Chondrocyte (in vitro differentiated cells): Measurements from ENCODE around the gene NMNAT1. TPM values are rescaled to one million over a fixed set of nuclear protein-coding genes. Genes with fewer than 3 reads are reported as not detected.
"Not testable (repeated sequence)": the region's sequence is repeated elsewhere in the genome, so short reads cannot be mapped to it uniquely, and the experiment has no call there.

Experiments used
- DNase-seq: peaks from one replicate; pipeline ENCODE4 v3.0.0; 2021; ENCODE audit warnings: mixed read lengths, low spot score
- H3K27ac Mint-ChIP-seq: one replicate; pipeline ENCODE4 v1.8.0; 2021; ENCODE audit warnings: mild to moderate bottlenecking, moderate library complexity, mixed read lengths; ENCODE audit not compliant: unreplicated experiment
- H3K27me3 Mint-ChIP-seq: 2 replicates; pipeline ENCODE4 v1.8.0; 2021; ENCODE audit warnings: low read depth, mixed read lengths
- H3K36me3 Mint-ChIP-seq: 2 replicates; pipeline ENCODE4 v1.8.0; 2021; ENCODE audit warnings: low read depth, mixed read lengths
- H3K4me1 Mint-ChIP-seq: 2 replicates; pipeline ENCODE4 v1.8.0; 2021; ENCODE audit warnings: low read depth, mild to moderate bottlenecking, mixed read lengths
- H3K4me3 Mint-ChIP-seq: one replicate; pipeline ENCODE4 v1.8.0; 2021; ENCODE audit warnings: mild to moderate bottlenecking, moderate library complexity, mixed read lengths; ENCODE audit not compliant: unreplicated experiment
- H3K9me3 Mint-ChIP-seq: 2 replicates; pipeline ENCODE4 v1.8.0; 2021; ENCODE audit warnings: low read depth, mixed read lengths
- CTCF ChIP-seq: fragments of 200-600 bp; sonication (generic); IDR thresholded peaks from 2 replicates; pipeline ENCODE4 v1.5.0; 2021; ENCODE audit warnings: antibody characterized with exemption, mild to moderate bottlenecking, moderate library complexity
- total RNA-seq: library from RNA; stranded (reverse); gene quantifications from 3 replicates; pipeline ENCODE4 v1.2.1, GENCODE V29; 2021

NMNAT1 gene
- total RNA-seq, 1 donor from 2014 or later: 13.8 TPM

- Mint-ChIP-seq H3K27me3 (no peaks in the 10 kb centered on the region), H3K36me3 (no peaks in the 10 kb centered on the region), H3K9me3 (no peaks in the 10 kb centered on the region), H3K4me3 (no peak overlapping the region), H3K27ac (no peak overlapping the region), H3K4me1 (peaks cover 14% of the 10 kb centered on the region)
- TF ChIP-seq CTCF: no peak
- peak; percentile 49 for DNase-seq
Observed at GRCh38 chr1:10020086-10020485, 76.8 kb downstream of the NMNAT1 start.

DNA sequence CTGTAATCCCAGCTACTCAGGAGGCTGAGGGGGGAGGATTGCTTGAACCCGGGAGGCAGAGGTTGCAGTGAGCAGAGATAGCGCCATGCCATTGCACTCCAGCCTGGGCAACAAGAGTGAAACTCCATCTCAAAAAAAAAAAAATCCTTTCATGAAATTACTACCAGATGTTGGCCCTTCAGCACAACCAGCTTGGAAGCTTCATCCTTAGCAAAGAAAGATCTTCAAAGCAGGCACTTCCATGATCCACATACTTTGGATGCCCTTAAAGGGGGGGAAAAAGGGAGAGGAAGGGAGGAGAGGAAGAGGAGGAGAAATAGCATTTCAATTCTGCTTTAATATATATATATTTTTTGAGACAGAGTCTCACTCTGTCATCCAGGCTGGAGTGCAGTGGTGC is 77.4 kb downstream of the NMNAT1 start:
- peak; percentile 7 for DNase-seq
- H3K4me3 Mint-ChIP-seq, H3K9me3 Mint-ChIP-seq, H3K27ac Mint-ChIP-seq, H3K36me3 Mint-ChIP-seq, H3K27me3 Mint-ChIP-seq: not testable (repeated sequence)
- peaks cover 11% of the 10 kb centered on the region for H3K4me1 Mint-ChIP-seq

GRCh38 chr1:10021992-10022391 is 78.7 kb downstream of the NMNAT1 start:
- not testable (repeated sequence) for H3K27me3 Mint-ChIP-seq, H3K27ac Mint-ChIP-seq, H3K36me3 Mint-ChIP-seq, H3K4me1 Mint-ChIP-seq, H3K9me3 Mint-ChIP-seq, DNase-seq, H3K4me3 Mint-ChIP-seq

GRCh38 chr1:10022656-10023055 is 79.4 kb downstream of the NMNAT1 start:
- Mint-ChIP-seq H3K36me3 (no peaks in the 10 kb centered on the region), H3K9me3 (no peaks in the 10 kb centered on the region), H3K4me3 (no peak overlapping the region), H3K27me3 (no peaks in the 10 kb centered on the region), H3K27ac (no peak overlapping the region), H3K4me1 (peaks cover 2% of the 10 kb centered on the region)
- DNase-seq: no peak
- TF ChIP-seq CTCF: no peak

- Mint-ChIP-seq H3K4me3 (no peak overlapping the region), H3K9me3 (no peaks in the 10 kb centered on the region), H3K27me3 (no peaks in the 10 kb centered on the region), H3K36me3 (no peaks in the 10 kb centered on the region), H3K27ac (no peak overlapping the region), H3K4me1 (peaks cover 2% of the 10 kb centered on the region)
- no peak for TF ChIP-seq CTCF
- DNase-seq: peak; percentile 4
Observed at GRCh38 chr1:10025354-10025753, 82.1 kb downstream of the NMNAT1 start.

DNA sequence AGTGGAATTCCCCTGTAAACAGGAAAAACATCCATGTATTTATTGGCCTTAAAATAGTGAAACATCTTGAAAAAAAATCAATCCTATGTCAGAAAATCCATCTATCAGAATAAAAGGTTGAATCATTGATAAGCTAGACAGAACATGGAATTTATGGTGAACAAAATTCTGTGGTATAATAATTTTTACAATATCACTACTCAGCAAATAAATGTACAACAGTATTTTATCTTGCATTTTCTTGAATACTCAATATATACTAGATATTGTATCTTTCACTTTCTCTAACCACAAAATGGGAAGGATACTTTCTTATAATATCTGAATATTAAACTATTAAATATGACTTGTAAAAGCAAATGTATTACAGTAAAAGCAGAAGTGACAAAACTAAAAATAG is 83.8 kb downstream of the NMNAT1 start:
- Mint-ChIP-seq H3K36me3 (no peaks in the 10 kb centered on the region), H3K27ac (no peak overlapping the region), H3K4me1 (peaks cover 12% of the 10 kb centered on the region), H3K4me3 (no peak overlapping the region), H3K9me3 (no peaks in the 10 kb centered on the region), H3K27me3 (no peaks in the 10 kb centered on the region)
- TF ChIP-seq CTCF: no peak
- no peak for DNase-seq

DNA sequence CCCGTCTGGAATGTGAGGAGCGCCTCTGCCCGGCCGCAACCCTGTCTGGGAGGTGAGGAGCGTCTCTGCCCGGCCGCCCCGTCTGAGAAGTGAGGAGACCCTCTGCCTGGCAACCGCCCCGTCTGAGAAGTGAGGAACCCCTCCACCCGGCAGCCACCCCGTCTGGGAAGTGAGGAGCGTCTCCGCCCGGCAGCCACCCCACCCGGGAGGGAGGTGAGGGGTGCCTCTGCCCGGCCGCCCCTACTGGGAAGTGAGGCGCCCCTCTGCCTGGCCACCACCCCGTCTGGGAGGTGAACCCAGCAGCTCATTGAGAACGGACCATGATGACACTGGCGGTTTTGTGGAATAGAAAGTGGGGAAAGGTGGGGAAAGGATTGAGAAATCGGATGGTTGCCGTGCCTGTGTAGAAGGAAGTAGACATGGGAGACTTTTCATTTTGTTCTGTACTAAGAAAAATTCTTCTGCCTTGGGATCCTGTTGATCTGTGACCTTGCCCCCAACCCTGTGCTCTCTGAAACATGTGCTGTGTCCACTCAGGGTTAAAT is 85.8 kb downstream of the NMNAT1 start:
- H3K27ac Mint-ChIP-seq: peak overlapping the region; percentile 13
- H3K4me1 Mint-ChIP-seq: peaks cover 21% of the 10 kb centered on the region
- DNase-seq: peak; percentile 74
- H3K9me3 Mint-ChIP-seq, H3K4me3 Mint-ChIP-seq, H3K27me3 Mint-ChIP-seq, H3K36me3 Mint-ChIP-seq: not testable (repeated sequence)
